ENCODE measurements around the gene CLEC4G. TPM values are rescaled to one million over a fixed set of nuclear protein-coding genes. Genes with fewer than 3 reads are reported as not detected.

Gene CLEC4G
- polyA plus RNA-seq, 2 of the 4 experiments (the other 2 are of a cell fraction): not detected

- no peak overlapping the region for H3K4me2 ChIP-seq
- CTCF ChIA-PET: interaction anchor here (0.8 kb wide), 1 partner anchor 64 kb away, joined by 3 read pairs; the partner anchor contains the start of gene TRAPPC5
- no peak overlapping the region for H3K27ac ChIP-seq
- no peak overlapping the region for H3K4me3 ChIP-seq
- H3K4me1 ChIP-seq: no peaks in the 10 kb centered on the region
- POLR2A ChIA-PET: no interaction called here
- WGBS (ENCODE audit: missing lambda C conversion rate): 7% methylated on average over 3 of the region's 12 CpGs
- TF ChIP-seq HES2 (IDR thresholded peaks at IDR 0.05) (no peak), SREBF2 (IDR thresholded peaks at IDR 0.05) (no peak), RNF2 (IDR thresholded peaks at IDR 0.05; ENCODE audit: borderline replicate concordance, low read depth) (no peak), ZC3H11A (IDR thresholded peaks at IDR 0.05) (no peak), MAFK (IDR thresholded peaks at IDR 0.05; ENCODE audit: partially characterized antibody) (no peak), USF2 (IDR thresholded peaks at IDR 0.05) (no peak), GATA3 (IDR thresholded peaks at IDR 0.05; ENCODE audit: borderline replicate concordance) (no peak), ESRRA (IDR thresholded peaks at IDR 0.05; ENCODE audit: borderline replicate concordance, low read length) (no peak), HOXB13 (CRISPR knock-in tag; IDR thresholded peaks at IDR 0.05; ENCODE audit: low read depth) (no peak), BCL3 (IDR thresholded peaks at IDR 0.05) (no peak)
- TF ChIP-seq, protein P1, sequence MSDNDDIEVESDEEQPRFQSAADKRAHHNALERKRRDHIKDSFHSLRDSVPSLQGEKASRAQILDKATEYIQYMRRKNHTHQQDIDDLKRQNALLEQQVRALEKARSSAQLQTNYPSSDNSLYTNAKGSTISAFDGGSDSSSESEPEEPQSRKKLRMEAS (IDR thresholded peaks at IDR 0.05): no peak
- ATAC-seq: no peak
- no peak for FAIRE-seq
- DNase-seq (ENCODE audit: low read depth in 1 of 2, low spot score in 1 of 2): no peak
- H3K9me3 ChIP-seq: no peaks in the 10 kb centered on the region
Observed at GRCh38 chr19:7744871-7745650, 13.2 kb upstream of the CLEC4G start.

DNA sequence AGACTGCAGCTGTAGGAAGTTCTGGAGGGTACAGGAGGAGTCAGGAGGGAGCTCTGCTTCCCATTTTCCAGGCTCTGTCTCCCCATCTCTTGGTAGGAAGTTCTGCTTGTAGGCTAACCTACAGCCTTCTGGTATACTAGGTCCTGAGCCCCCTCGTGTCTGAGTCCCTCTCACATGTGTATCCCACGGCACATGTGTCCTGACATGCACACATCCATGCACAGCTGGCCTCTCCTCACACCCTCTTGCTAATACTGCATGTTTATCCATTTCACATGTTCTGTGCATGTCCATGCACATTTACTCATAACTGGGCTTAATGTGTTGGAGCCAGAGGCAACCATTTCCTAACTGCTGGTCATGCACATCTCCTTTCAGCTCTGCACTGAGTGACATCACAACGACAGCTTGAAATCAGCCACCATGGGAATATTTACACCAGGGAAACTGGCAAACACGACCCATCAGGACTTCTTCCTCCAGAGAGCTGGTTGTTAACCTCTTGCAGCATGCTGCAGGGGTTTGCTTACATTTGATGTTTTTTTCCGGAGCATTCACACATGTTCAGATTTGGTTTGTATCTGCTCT, 12.4 kb upstream of the CLEC4G start:
- no peak overlapping the region for H3K27ac ChIP-seq
- no peak overlapping the region for H3K4me2 ChIP-seq
- TF ChIP-seq EHF (CRISPR knock-in tag; IDR thresholded peaks at IDR 0.05) (no peak), ZFP36 (IDR thresholded peaks at IDR 0.05; ENCODE audit: borderline replicate concordance, partially characterized antibody) (no peak), ZC3H11A (IDR thresholded peaks at IDR 0.05) (no peak), HEYL (CRISPR knock-in tag; IDR thresholded peaks at IDR 0.05) (no peak), HOXB13 (CRISPR knock-in tag; IDR thresholded peaks at IDR 0.05; ENCODE audit: low read depth) (no peak), ESRRA (IDR thresholded peaks at IDR 0.05; ENCODE audit: borderline replicate concordance, low read length) (no peak), PHF8 (IDR thresholded peaks at IDR 0.05; ENCODE audit: borderline replicate concordance, low read depth) (no peak), ZNF302 (CRISPR knock-in tag; IDR thresholded peaks at IDR 0.05) (no peak), HOXA7 (CRISPR knock-in tag; IDR thresholded peaks at IDR 0.05) (no peak), CBX8 (IDR thresholded peaks at IDR 0.05) (no peak), TFCP2L1 (CRISPR knock-in tag; IDR thresholded peaks at IDR 0.05) (no peak), RARB (CRISPR knock-in tag; IDR thresholded peaks at IDR 0.05) (no peak), POLR2AphosphoS2 (conservative IDR thresholded peaks at IDR 0.05; ENCODE audit: low read length) (no peak), JUN (IDR thresholded peaks at IDR 0.05) (no peak), PBX3 (IDR thresholded peaks at IDR 0.05) (no peak), KDM5A (IDR thresholded peaks at IDR 0.05) (no peak), FOSL2 (IDR thresholded peaks at IDR 0.05) (no peak), FOSL2 (CRISPR knock-in tag; IDR thresholded peaks at IDR 0.05) (no peak), KDM1A (IDR thresholded peaks at IDR 0.05; ENCODE audit: low read depth) (no peak)
- TF ChIP-seq, protein P2, sequence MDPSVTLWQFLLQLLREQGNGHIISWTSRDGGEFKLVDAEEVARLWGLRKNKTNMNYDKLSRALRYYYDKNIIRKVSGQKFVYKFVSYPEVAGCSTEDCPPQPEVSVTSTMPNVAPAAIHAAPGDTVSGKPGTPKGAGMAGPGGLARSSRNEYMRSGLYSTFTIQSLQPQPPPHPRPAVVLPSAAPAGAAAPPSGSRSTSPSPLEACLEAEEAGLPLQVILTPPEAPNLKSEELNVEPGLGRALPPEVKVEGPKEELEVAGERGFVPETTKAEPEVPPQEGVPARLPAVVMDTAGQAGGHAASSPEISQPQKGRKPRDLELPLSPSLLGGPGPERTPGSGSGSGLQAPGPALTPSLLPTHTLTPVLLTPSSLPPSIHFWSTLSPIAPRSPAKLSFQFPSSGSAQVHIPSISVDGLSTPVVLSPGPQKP (IDR thresholded peaks at IDR 0.05; ENCODE audit: low read depth, low read length): no peak
- TF ChIP-seq, protein P3, sequence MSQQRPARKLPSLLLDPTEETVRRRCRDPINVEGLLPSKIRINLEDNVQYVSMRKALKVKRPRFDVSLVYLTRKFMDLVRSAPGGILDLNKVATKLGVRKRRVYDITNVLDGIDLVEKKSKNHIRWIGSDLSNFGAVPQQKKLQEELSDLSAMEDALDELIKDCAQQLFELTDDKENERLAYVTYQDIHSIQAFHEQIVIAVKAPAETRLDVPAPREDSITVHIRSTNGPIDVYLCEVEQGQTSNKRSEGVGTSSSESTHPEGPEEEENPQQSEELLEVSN (IDR thresholded peaks at IDR 0.05; ENCODE audit: borderline replicate concordance, low read depth): no peak
- no peaks in the 10 kb centered on the region for H3K9me3 ChIP-seq
- H3K4me3 ChIP-seq: no peak overlapping the region
- no peaks in the 10 kb centered on the region for H3K4me1 ChIP-seq
- ATAC-seq (no peak), DNase-seq (ENCODE audit: low read depth in 1 of 2, low spot score in 1 of 2) (no peak), FAIRE-seq (no peak)
- ChIA-PET CTCF (interaction anchor here (0.6 to 0.8 kb wide), 2 partner anchors 13 to 63 kb away, joined by 3 read pairs; partner anchors contain the start of gene TRAPPC5), POLR2A (no interaction called here)
- 20% methylated on average over 5 of the region's 5 CpGs for WGBS (ENCODE audit: missing lambda C conversion rate)
